Nephron (organoid): ENCODE measurements around the gene B3GLCT.

Experiments
- H3K27ac Mint-ChIP-seq, 3 experiments: 2 replicates each; pipeline ENCODE4 v1.8.0; 2020; ENCODE audit warnings: mixed read lengths in 3 of 3, mild to moderate bottlenecking in 2 of 3, moderate library complexity in 1 of 3
- H3K27me3 Mint-ChIP-seq: 2 replicates; pipeline ENCODE4 v1.8.0; 2021; ENCODE audit warnings: low read depth, mild to moderate bottlenecking, moderate library complexity, mixed read lengths
- H3K36me3 Mint-ChIP-seq: 2 replicates; pipeline ENCODE4 v1.8.0; 2020; ENCODE audit warnings: low read depth, mixed read lengths
- H3K4me1 Mint-ChIP-seq: 2 replicates; pipeline ENCODE4 v1.8.0; 2020; ENCODE audit warnings: mixed read lengths
- H3K4me3 Mint-ChIP-seq, 3 experiments: 2 replicates each; pipeline ENCODE4 v1.8.0; 2020; ENCODE audit warnings: mild to moderate bottlenecking in 3 of 3, mixed read lengths in 3 of 3, moderate library complexity in 2 of 3
- H3K9me3 Mint-ChIP-seq: 2 replicates; pipeline ENCODE4 v1.8.0; 2020; ENCODE audit warnings: mixed read lengths
- TF ChIP-seq, protein P1 (sequence below), 3 experiments: fragments of 200-600 bp; sonication (generic); IDR thresholded peaks; one replicate each; pipeline ENCODE4 v1.5.0; 2021; ENCODE audit warnings: antibody characterized with exemption in 3 of 3; ENCODE audit not compliant: unreplicated experiment in 3 of 3

Gene B3GLCT

GRCh38 chr13:31160857-31161556 lies 38.8 kb upstream of the B3GLCT start:
- TF ChIP-seq, protein P1, sequence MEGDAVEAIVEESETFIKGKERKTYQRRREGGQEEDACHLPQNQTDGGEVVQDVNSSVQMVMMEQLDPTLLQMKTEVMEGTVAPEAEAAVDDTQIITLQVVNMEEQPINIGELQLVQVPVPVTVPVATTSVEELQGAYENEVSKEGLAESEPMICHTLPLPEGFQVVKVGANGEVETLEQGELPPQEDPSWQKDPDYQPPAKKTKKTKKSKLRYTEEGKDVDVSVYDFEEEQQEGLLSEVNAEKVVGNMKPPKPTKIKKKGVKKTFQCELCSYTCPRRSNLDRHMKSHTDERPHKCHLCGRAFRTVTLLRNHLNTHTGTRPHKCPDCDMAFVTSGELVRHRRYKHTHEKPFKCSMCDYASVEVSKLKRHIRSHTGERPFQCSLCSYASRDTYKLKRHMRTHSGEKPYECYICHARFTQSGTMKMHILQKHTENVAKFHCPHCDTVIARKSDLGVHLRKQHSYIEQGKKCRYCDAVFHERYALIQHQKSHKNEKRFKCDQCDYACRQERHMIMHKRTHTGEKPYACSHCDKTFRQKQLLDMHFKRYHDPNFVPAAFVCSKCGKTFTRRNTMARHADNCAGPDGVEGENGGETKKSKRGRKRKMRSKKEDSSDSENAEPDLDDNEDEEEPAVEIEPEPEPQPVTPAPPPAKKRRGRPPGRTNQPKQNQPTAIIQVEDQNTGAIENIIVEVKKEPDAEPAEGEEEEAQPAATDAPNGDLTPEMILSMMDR (IDR thresholded peaks at IDR 0.05; ENCODE audit: unreplicated experiment in 3 of 3): no peak
- Mint-ChIP-seq H3K9me3 (no peaks in the 10 kb centered on the region), H3K27ac (peak overlapping the region; percentile 98 to 99 (median 98)), H3K4me1 (peaks cover 39% of the 10 kb centered on the region), H3K4me3 (peak overlapping the region; percentile 94 to 95 (median 95)), H3K36me3 (peaks cover 15% of the 10 kb centered on the region), H3K27me3 (no peaks in the 10 kb centered on the region)

GRCh38 chr13:31161557-31162150 lies 38.1 kb upstream of the B3GLCT start, which contains the start of gene HSPH1:
Gene HSPH1 (minus strand): TSS chr13:31161904. CDS start chr13:31161582, 322 bp downstream.
- H3K27ac Mint-ChIP-seq: peak within 1 kb of the TSS; percentile 98 to 99 (median 98)
- TF ChIP-seq, protein P1 (IDR thresholded peaks at IDR 0.05; ENCODE audit: unreplicated experiment in 3 of 3): peak in 1 of 3 experiments; percentile 13
- H3K9me3 Mint-ChIP-seq: no peaks in the 10 kb centered on the region
- peak within 1 kb of the TSS; percentile 94 to 95 (median 95) for H3K4me3 Mint-ChIP-seq
- H3K4me1 Mint-ChIP-seq: peaks cover 39% of the 10 kb centered on the region
- no peaks in the 10 kb centered on the region for H3K27me3 Mint-ChIP-seq
- H3K36me3 Mint-ChIP-seq: peaks cover 15% of the 10 kb centered on the region

DNA sequence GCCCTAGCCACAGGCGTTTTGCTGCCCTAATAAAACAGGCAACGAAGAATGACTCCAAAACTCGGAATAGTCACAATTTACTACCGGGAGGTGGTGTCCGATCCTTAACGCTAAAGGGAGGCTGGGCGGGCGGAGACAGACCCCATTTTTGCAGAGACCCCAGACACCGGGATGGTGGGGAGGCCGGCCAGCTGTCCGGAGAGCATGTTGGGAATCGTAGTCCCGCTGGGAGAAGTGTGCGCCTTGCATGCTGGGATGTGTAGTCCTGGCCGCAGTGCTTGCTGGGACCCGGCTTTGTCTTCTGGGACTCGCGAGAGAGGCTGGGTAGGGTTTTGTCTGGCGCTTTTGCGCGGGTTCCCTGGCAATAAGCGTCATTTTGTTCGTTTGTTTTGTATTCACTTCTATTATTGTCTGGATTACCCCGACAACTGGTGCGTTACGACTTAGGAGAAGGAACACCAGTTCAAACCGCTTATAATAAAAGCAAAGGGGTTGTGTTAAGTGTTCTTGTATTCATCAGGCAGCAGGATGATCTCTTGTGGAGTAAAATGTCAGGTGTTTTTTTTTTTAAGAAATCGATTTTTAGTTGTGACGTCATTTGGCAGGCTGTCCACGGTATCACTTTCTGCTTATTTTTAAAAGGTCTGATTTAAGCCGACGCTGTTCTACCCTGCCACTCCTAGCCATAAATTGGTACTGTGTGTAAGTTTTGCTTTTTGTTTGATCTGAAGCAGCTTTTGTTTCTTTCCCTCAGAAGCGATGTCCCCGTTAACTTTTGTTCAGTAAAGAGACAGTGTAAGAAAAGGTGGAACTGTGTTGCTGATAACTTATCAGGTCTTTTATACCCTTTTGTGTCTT lies 37.4 kb upstream of the B3GLCT start:
- Mint-ChIP-seq H3K27ac (peak overlapping the region; percentile 98 to 99 (median 98)), H3K4me1 (peaks cover 39% of the 10 kb centered on the region), H3K4me3 (peak overlapping the region; percentile 94 to 95 (median 95)), H3K27me3 (no peaks in the 10 kb centered on the region), H3K36me3 (peaks cover 11% of the 10 kb centered on the region), H3K9me3 (no peaks in the 10 kb centered on the region)
- TF ChIP-seq, protein P1 (IDR thresholded peaks at IDR 0.05; ENCODE audit: unreplicated experiment in 3 of 3): no peak

GRCh38 chr13:31166591-31166990 lies 33.2 kb upstream of the B3GLCT start:
- no peaks in the 10 kb centered on the region for H3K9me3 Mint-ChIP-seq
- no peak overlapping the region for H3K27ac Mint-ChIP-seq
- TF ChIP-seq, protein P1 (IDR thresholded peaks at IDR 0.05; ENCODE audit: unreplicated experiment in 3 of 3): no peak
- H3K4me1 Mint-ChIP-seq: peaks cover 23% of the 10 kb centered on the region
- no peaks in the 10 kb centered on the region for H3K36me3 Mint-ChIP-seq
- H3K4me3 Mint-ChIP-seq: no peak overlapping the region
- no peaks in the 10 kb centered on the region for H3K27me3 Mint-ChIP-seq

GRCh38 chr13:31167490-31167889 lies 32.3 kb upstream of the B3GLCT start:
- Mint-ChIP-seq H3K36me3 (no peaks in the 10 kb centered on the region), H3K4me3 (no peak overlapping the region), H3K9me3 (no peaks in the 10 kb centered on the region)

More at GRCh38 chr13:31167490-31167889, 32.3 kb upstream of the B3GLCT start:
- Mint-ChIP-seq H3K4me1 (peaks cover 21% of the 10 kb centered on the region), H3K27me3 (no peaks in the 10 kb centered on the region), H3K27ac (no peak overlapping the region)
- TF ChIP-seq, protein P1 (IDR thresholded peaks at IDR 0.05; ENCODE audit: unreplicated experiment in 3 of 3): no peak
